Gastroesophageal sphincter (tissue), 3 donors: ENCODE results near the gene EPS8L3.

Experiments used
- EP300 ChIP-seq: sonication (generic); formaldehyde crosslinking; IDR thresholded peaks from one replicate; pipeline ENCODE4 v1.6.1; 2017; ENCODE audit warnings: antibody characterized with exemption, mild to moderate bottlenecking
- POLR2A ChIP-seq, 2 donors: fragments of 450-650 bp; IDR thresholded peaks; one replicate each; pipeline ENCODE4 v1.6.1; 2017; ENCODE audit warnings: antibody characterized with exemption in 2 of 2, mild to moderate bottlenecking in 2 of 2, moderate library complexity in 1 of 2
- POLR2AphosphoS5 ChIP-seq: sonication (generic); formaldehyde crosslinking; IDR thresholded peaks from one replicate; pipeline ENCODE4 v1.6.1; 2017; ENCODE audit warnings: antibody characterized with exemption
- TF ChIP-seq, protein P1 (sequence below), 4 experiments: fragments of 200-600 bp in 2 of 4; fragments of 450-650 bp in 2 of 4; sonication (generic) in 1 of 4; IDR thresholded peaks; one replicate each; pipeline ENCODE4 v1.5.1; 2017 to 2019; ENCODE audit warnings: antibody characterized with exemption in 4 of 4, mild to moderate bottlenecking in 2 of 4, moderate library complexity in 2 of 4

DNA sequence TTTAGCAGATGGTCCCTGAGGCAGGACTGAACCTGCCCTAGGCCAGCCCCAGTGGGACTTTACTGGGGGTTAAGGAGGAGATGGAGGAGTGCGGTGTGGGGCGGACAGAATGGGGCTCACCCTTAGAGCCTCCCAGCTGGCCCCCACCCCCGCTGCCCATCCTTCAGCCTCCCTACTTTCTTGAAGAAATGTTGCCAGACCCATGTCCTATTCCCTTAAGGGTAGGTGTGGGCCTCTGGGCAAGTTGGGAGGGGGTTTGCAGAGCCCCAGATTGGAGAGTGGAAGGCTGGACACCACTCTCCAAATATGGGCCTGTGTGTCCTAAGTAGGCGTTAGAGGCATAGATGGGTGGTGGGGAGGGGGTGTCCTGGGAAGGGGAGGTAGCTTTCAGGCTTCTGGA lies 19.2 kb upstream of the EPS8L3 start:
- no peak for TF ChIP-seq POLR2A (IDR thresholded peaks at IDR 0.05)
- TF ChIP-seq, protein P1, sequence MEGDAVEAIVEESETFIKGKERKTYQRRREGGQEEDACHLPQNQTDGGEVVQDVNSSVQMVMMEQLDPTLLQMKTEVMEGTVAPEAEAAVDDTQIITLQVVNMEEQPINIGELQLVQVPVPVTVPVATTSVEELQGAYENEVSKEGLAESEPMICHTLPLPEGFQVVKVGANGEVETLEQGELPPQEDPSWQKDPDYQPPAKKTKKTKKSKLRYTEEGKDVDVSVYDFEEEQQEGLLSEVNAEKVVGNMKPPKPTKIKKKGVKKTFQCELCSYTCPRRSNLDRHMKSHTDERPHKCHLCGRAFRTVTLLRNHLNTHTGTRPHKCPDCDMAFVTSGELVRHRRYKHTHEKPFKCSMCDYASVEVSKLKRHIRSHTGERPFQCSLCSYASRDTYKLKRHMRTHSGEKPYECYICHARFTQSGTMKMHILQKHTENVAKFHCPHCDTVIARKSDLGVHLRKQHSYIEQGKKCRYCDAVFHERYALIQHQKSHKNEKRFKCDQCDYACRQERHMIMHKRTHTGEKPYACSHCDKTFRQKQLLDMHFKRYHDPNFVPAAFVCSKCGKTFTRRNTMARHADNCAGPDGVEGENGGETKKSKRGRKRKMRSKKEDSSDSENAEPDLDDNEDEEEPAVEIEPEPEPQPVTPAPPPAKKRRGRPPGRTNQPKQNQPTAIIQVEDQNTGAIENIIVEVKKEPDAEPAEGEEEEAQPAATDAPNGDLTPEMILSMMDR (IDR thresholded peaks at IDR 0.05), result no peak
- TF ChIP-seq POLR2AphosphoS5, result no peak
- TF ChIP-seq EP300, result no peak
